NCI-H2171 (cell line): ENCODE data around the gene RASD2.

ENCODE experiments used
- DNase-seq: peaks from one replicate; lab custom pipeline; 2025; lab: John Stamatoyannopoulos, UW

Gene RASD2

GRCh38 chr22:35560366-35560765 lies 19.7 kb downstream of the RASD2 start:
- no peak for DNase-seq

- no peak for DNase-seq
These were observed 20.2 kb downstream of the RASD2 start for GRCh38 chr22:35560824-35561223.

GRCh38 chr22:35561796-35562526 lies 21.3 kb downstream of the RASD2 start:
- no peak for DNase-seq

GRCh38 chr22:35563211-35563610 lies 22.6 kb downstream of the RASD2 start:
- no peak for DNase-seq

- no peak for DNase-seq
These were observed 24.6 kb downstream of the RASD2 start for GRCh38 chr22:35564975-35565867.

- DNase-seq: peak; percentile 44
These were observed 26.9 kb downstream of the RASD2 start for GRCh38 chr22:35567351-35568141.

GRCh38 chr22:35568751-35569739 lies 28.4 kb downstream of the RASD2 start:
- no peak for DNase-seq

GRCh38 chr22:35569916-35570315 lies 29.3 kb downstream of the RASD2 start:
- no peak for DNase-seq

GRCh38 chr22:35570686-35571194 lies 30.1 kb downstream of the RASD2 start:
- DNase-seq: no peak

GRCh38 chr22:35572556-35572955 lies 31.9 kb downstream of the RASD2 start:
- DNase-seq: no peak

GRCh38 chr22:35575116-35575748 lies 34.6 kb downstream of the RASD2 start:
- peak; percentile 66 for DNase-seq

GRCh38 chr22:35576671-35577070 lies 36.0 kb downstream of the RASD2 start:
- no peak for DNase-seq

GRCh38 chr22:35577799-35578659 lies 37.4 kb downstream of the RASD2 start:
- DNase-seq: no peak

GRCh38 chr22:35578836-35579575 lies 38.4 kb downstream of the RASD2 start:
- no peak for DNase-seq

- no peak for DNase-seq
These were observed 39.9 kb downstream of the RASD2 start for GRCh38 chr22:35580351-35581022.

GRCh38 chr22:35581023-35581413 lies 40.4 kb downstream of the RASD2 start:
- no peak for DNase-seq

GRCh38 chr22:35582218-35582860 lies 41.7 kb downstream of the RASD2 start:
- no peak for DNase-seq
